IPS-18a (cell line): ENCODE measurements around the gene UNC5CL.

Source experiments
- H3K27ac ChIP-seq: one replicate; pipeline ENCODE4 v1.5.1; 2013; ENCODE audit warnings: low read length
- H3K27me3 ChIP-seq: one replicate; pipeline ENCODE4 v1.6.1; 2013; ENCODE audit warnings: mild to moderate bottlenecking, low read length; ENCODE audit not compliant: control insufficient read depth, insufficient read depth
- H3K36me3 ChIP-seq: one replicate; pipeline ENCODE4 v1.6.1; 2013; ENCODE audit warnings: low read depth, low read length; ENCODE audit not compliant: control insufficient read depth
- H3K4me1 ChIP-seq: one replicate; pipeline ENCODE4 v1.6.1; 2013; ENCODE audit warnings: low read depth, low read length; ENCODE audit not compliant: control insufficient read depth
- H3K4me3 ChIP-seq: one replicate; pipeline ENCODE4 v1.5.1; 2013; ENCODE audit warnings: low read length
- H3K9ac ChIP-seq: one replicate; pipeline ENCODE4 v1.6.1; 2013; ENCODE audit warnings: mild to moderate bottlenecking, low read length, moderate library complexity
- H3K9me3 ChIP-seq: one replicate; pipeline ENCODE4 v1.6.1; 2013; ENCODE audit warnings: low read depth, low read length; ENCODE audit not compliant: control insufficient read depth

Gene UNC5CL

GRCh38 chr6:40998661-40999060, 40.4 kb downstream of the UNC5CL start:
- no peaks in the 10 kb centered on the region for H3K9me3 ChIP-seq
- H3K4me1 ChIP-seq, result peaks cover 42% of the 10 kb centered on the region
- H3K36me3 ChIP-seq, result no peaks in the 10 kb centered on the region
- no peak overlapping the region for H3K27ac ChIP-seq
- H3K9ac ChIP-seq, result no peak overlapping the region
- no peaks in the 10 kb centered on the region for H3K27me3 ChIP-seq
- H3K4me3 ChIP-seq, result no peak overlapping the region

DNA sequence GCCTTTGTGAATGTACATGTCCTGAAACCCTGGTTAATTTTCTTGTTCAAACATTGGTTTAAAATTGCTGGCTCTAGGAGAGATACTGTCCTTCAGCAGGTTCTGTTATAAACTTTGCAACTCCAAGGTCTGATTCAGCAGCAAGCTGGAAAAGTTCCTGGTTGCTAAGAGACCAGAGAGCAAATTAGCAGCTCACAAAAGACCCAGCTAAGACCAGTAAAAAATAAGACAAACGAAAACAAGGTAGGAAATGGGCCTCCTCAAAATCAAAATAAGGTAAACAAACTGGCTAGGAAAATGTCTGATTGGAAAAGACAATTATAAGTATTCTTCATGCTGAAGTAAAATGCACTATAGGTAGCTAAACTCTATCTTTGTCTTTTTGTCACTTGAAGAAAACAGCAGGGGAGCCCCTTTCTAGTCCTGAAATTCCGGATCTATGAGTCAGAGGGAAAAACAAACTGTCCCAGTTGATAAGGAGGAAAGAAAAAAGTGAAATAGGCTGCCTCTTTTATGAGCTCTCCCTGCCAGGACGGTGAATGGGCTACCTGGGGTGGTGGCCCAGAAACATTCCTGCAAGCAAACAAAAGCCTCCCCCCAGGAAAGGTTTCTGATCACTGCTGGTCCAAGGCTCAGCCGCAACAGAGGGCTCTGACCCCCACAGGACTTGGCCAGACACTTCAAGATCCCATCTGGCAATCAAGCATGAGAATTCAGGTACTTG, 41.6 kb downstream of the UNC5CL start:
- peak overlapping the region; percentile 60 for H3K9ac ChIP-seq
- peaks cover 46% of the 10 kb centered on the region for H3K4me1 ChIP-seq
- peak overlapping the region; percentile 77 for H3K27ac ChIP-seq
- H3K36me3 ChIP-seq, result no peaks in the 10 kb centered on the region
- no peaks in the 10 kb centered on the region for H3K9me3 ChIP-seq
- H3K27me3 ChIP-seq, result no peaks in the 10 kb centered on the region
- H3K4me3 ChIP-seq, result peak overlapping the region; percentile 29

- no peaks in the 10 kb centered on the region for H3K27me3 ChIP-seq
- H3K36me3 ChIP-seq, result no peaks in the 10 kb centered on the region
- H3K4me3 ChIP-seq, result peak overlapping the region; percentile 29
- peak overlapping the region; percentile 77 for H3K27ac ChIP-seq
- H3K9ac ChIP-seq, result peak overlapping the region; percentile 60
- no peaks in the 10 kb centered on the region for H3K9me3 ChIP-seq
- H3K4me1 ChIP-seq, result peaks cover 46% of the 10 kb centered on the region
These were observed 42.3 kb downstream of the UNC5CL start for GRCh38 chr6:40996591-40997233.

DNA sequence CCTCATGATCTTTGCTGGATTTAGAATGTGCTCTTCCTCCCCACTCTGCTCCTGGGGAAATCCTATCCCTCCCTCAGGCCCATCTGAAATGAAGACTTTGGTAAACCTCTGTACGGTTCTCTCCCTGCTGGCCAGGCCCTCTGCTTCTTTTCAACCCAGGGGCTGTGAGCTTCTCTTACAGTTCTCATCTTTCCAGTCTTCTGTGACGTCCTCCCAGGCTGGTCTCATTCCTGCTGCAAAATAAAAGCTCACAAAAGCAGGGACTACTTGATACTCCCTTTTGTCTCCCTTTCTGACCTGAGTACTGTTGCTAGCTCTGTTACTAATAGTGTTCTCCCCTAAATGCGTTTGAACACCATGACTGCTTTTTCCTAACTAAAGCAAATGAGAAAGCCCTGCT, 46.3 kb downstream of the UNC5CL start:
- Histone ChIP-seq H3K4me3 (no peak overlapping the region), H3K27me3 (no peaks in the 10 kb centered on the region), H3K27ac (no peak overlapping the region), H3K9me3 (no peaks in the 10 kb centered on the region), H3K36me3 (no peaks in the 10 kb centered on the region), H3K4me1 (peaks cover 23% of the 10 kb centered on the region), H3K9ac (no peak overlapping the region)

- H3K27ac ChIP-seq, result no peak overlapping the region
- H3K9ac ChIP-seq, result no peak overlapping the region
- H3K9me3 ChIP-seq, result no peaks in the 10 kb centered on the region
- no peak overlapping the region for H3K4me3 ChIP-seq
- peaks cover 4% of the 10 kb centered on the region for H3K4me1 ChIP-seq
- H3K27me3 ChIP-seq, result no peaks in the 10 kb centered on the region
- H3K36me3 ChIP-seq, result no peaks in the 10 kb centered on the region
These were observed 48.7 kb downstream of the UNC5CL start for GRCh38 chr6:40990301-40990700.

GRCh38 chr6:40989204-40990169, 49.5 kb downstream of the UNC5CL start:
- Histone ChIP-seq H3K9me3 (no peaks in the 10 kb centered on the region), H3K27me3 (no peaks in the 10 kb centered on the region), H3K27ac (no peak overlapping the region), H3K4me3 (no peak overlapping the region), H3K9ac (no peak overlapping the region), H3K4me1 (peaks cover 4% of the 10 kb centered on the region), H3K36me3 (no peaks in the 10 kb centered on the region)

- H3K27me3 ChIP-seq, result no peaks in the 10 kb centered on the region
- H3K4me1 ChIP-seq, result peaks cover 10% of the 10 kb centered on the region
- no peaks in the 10 kb centered on the region for H3K9me3 ChIP-seq
- H3K36me3 ChIP-seq, result no peaks in the 10 kb centered on the region
- H3K4me3 ChIP-seq, result no peak overlapping the region
- H3K27ac ChIP-seq, result no peak overlapping the region
- H3K9ac ChIP-seq, result no peak overlapping the region
These were observed 50.4 kb downstream of the UNC5CL start for GRCh38 chr6:40988634-40989033.

DNA sequence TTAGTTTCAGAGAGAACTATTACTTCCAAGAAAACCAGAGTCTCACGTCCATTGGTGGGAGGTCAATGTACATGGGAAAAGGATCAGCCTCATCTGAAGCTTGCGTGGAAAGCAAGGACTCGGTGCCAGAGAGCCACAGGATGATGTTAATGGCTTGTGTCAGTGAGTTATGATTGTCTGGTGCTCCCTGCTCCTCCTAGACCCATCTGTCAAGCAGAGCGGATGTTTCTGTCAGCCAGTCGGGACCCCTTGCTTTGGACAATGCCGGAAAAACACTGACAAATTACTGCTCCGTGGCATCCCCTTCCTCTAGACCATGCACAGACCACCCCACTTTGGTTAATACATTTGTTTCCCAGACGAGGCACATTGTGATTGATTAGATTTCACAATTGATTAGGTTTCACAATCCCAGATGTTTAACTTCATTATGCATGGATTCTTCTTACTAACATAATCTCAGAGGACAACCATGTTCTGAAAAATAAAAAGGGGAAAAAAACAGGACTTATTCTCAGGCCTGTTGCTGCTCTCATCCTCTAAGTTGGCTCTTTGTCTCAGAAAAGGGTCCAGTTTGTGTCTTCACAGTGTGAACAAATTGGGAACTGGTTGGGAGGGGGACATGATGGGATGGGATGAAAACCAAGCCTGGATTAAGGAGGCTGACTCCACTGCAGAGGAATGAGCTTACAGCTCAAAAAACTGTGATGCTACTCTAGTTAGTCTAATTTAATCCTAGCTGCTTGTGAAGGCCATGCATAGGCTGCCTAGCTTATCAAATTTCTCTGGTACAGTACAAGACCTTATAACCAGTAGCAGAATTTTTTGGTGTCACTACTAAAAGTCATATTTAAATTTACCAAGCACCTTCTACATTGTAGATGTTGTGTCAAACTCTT, 51.9 kb downstream of the UNC5CL start:
- no peak overlapping the region for H3K4me3 ChIP-seq
- no peaks in the 10 kb centered on the region for H3K27me3 ChIP-seq
- H3K9ac ChIP-seq, result no peak overlapping the region
- H3K9me3 ChIP-seq, result no peaks in the 10 kb centered on the region
- H3K36me3 ChIP-seq, result no peaks in the 10 kb centered on the region
- H3K4me1 ChIP-seq, result peaks cover 16% of the 10 kb centered on the region
- no peak overlapping the region for H3K27ac ChIP-seq

DNA sequence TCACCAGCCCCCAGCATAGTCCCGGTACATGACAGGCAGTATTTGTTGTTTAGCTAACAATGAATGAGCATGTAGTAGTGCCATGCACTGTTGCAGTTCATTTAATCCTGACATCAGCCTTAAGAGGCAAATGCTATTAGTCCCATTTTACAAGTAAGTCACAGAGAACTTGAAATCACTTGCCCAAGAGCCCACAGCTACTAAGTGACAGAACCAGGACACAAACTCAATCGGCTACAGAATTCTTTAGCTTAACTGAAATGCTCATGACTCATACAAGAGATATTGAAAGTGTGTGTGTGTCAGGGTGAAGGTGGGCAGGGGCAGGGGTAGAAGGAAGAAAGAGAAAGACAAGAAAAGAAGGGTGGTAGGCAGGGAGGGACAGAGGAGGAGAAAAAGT, 52.7 kb downstream of the UNC5CL start:
- Histone ChIP-seq H3K9ac (no peak overlapping the region), H3K27ac (no peak overlapping the region), H3K36me3 (no peaks in the 10 kb centered on the region), H3K4me3 (no peak overlapping the region), H3K9me3 (no peaks in the 10 kb centered on the region), H3K27me3 (no peaks in the 10 kb centered on the region), H3K4me1 (peaks cover 16% of the 10 kb centered on the region)

GRCh38 chr6:40983752-40984151, 55.3 kb downstream of the UNC5CL start:
- Histone ChIP-seq H3K27me3 (no peaks in the 10 kb centered on the region), H3K4me3 (no peak overlapping the region), H3K9me3 (no peaks in the 10 kb centered on the region), H3K36me3 (no peaks in the 10 kb centered on the region), H3K27ac (no peak overlapping the region), H3K9ac (no peak overlapping the region), H3K4me1 (peaks cover 16% of the 10 kb centered on the region)

DNA sequence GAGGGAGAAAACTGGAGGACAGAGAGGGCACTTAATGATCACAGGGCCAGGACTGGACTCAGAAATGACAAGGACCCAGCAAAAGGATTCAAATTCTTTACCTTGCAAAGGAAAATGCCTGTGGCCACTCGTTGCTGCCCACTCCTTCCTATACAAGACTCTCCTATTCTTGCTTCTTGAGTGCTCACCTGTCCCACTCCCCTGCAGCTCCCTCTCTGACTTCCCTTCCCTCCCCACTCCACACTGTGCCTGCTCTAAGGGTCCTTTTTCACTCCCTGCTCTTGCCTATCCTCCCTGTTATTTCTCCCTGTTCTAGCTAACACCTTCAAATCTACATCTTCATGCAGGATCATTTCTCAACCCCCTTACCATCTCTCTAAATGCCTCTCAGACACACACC, 56.1 kb downstream of the UNC5CL start:
- Histone ChIP-seq H3K9ac (no peak overlapping the region), H3K27me3 (no peaks in the 10 kb centered on the region), H3K27ac (no peak overlapping the region), H3K9me3 (no peaks in the 10 kb centered on the region), H3K4me1 (peaks cover 16% of the 10 kb centered on the region), H3K4me3 (no peak overlapping the region), H3K36me3 (no peaks in the 10 kb centered on the region)
